Hepatocyte (in vitro differentiated cells): ENCODE measurements around the gene PLCB2.

ENCODE experiments used
- CTCF ChIP-seq: fragments of 200-600 bp; sonication (generic); IDR thresholded peaks from 2 replicates; pipeline ENCODE4 v1.5.1; 2016; ENCODE audit warnings: antibody characterized with exemption, mild to moderate bottlenecking; ENCODE audit not compliant: poor library complexity
- EZH2 ChIP-seq: fragments of 200-600 bp; sonication (generic); IDR thresholded peaks from 2 replicates; pipeline ENCODE4 v1.6.1; 2016; ENCODE audit warnings: antibody characterized with exemption, mild to moderate bottlenecking, borderline replicate concordance
- EZH2phosphoT487 ChIP-seq: fragments of 200-600 bp; sonication (generic); IDR thresholded peaks from one replicate; pipeline ENCODE4 v1.6.1; 2018; ENCODE audit warnings: antibody characterized with exemption, mild to moderate bottlenecking, low read depth, moderate library complexity; ENCODE audit not compliant: unreplicated experiment, severe bottlenecking

- TF ChIP-seq CTCF (no peak), EZH2 (no peak), EZH2phosphoT487 (no peak)
Measured at GRCh38 chr15:40305281-40305680, 2.5 kb downstream of the PLCB2 start.
